Inflammatory macrophage (primary cell): Measurements from ENCODE around the gene FAM107B.

ENCODE experiments used
- DNase-seq, 2 donors: peaks; one replicate each; pipeline ENCODE4 v3.0.0-alpha.2; 2020 to 2022

FAM107B gene

DNA sequence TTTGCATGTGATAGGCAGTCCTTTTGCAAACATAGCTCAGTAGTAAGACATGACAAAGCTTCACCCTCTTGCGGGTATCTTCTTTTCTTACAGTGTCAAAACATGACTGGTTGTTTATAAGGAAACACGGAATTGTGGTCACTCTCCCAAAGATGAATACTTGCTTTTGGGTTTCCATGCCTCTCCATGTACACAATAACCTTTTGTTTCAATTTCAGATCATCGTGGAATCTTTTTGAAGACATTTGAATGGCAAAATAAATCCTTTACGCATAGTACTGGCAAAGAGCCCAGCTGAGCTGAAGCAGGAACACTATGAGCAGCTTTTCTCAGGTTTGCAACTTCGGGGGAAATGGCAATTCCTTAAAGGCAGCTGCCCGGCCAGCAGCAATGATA, 287.2 kb downstream of the FAM107B start:
- DNase-seq: no peak

DNA sequence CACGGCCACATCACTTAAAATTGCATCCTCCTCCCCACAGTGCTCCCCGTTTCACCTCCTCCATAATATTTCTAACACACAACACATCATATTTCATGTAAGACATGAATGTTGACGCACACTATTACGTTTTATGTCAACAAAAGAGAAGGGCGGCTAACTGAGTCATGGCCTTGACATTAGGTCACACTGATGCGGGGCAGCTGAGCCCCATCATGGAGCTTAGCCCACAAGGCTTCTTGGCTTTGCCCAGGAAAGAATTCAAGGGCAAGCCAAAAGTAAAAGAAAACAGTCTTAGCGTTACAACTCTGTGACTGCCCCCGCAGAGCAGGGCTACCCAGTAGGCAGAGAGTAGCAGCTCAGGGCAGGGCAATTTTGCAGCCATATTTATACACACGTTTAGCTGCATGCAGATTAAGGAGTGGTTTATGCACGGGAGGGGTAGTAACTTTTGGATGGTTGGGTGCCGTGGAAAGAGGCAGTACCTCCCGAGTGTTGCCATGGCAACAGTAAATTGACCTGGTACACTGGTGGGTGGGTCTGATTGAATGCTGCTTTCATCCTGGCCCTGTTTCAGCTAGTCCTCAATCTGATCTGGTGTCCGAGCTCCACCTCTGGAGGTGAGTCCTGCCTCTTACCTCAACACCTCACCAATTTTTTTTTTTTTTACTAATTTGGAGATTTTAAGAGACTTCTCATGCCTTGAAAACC, 287.8 kb downstream of the FAM107B start:
- DNase-seq: no peak

DNA sequence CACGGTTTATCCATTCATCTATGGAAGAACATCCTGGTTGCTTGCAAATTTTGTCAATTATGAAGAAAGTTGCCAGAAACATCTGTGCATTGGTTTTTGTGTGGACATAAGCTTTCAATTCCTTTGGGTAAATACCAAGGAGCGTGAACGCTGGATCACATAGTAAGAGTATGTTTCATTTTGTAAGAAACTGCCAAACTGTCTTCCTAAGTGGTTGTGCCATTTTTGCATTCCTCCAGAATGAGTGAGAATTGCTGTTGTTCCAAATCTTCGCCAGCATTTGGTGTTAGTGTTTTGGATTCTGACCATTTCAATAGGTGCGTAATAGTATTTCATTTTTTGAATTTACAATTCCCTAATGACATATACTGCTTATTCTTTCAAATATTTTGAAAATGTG, 288.7 kb downstream of the FAM107B start:
- DNase-seq: no peak

DNA sequence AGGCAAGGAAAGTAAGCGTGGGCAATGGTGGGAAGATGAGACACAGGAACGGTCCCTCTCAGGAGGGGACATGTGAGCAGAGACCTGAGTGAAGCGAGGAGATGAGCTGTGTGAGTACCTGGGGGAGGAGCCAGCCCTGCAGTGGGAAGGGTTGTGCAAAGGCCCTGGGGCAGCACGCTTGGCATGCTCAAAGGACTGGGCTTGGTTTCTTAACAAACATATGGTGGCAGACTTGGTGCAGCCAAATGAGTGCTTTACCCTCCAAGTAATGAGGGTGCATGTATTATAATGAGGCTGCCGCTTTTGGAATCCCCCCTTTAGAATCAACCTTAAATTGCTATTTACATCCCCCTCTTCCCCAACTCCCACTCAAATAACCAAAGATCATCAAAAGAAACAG, 291.3 kb downstream of the FAM107B start:
- no peak for DNase-seq

DNA sequence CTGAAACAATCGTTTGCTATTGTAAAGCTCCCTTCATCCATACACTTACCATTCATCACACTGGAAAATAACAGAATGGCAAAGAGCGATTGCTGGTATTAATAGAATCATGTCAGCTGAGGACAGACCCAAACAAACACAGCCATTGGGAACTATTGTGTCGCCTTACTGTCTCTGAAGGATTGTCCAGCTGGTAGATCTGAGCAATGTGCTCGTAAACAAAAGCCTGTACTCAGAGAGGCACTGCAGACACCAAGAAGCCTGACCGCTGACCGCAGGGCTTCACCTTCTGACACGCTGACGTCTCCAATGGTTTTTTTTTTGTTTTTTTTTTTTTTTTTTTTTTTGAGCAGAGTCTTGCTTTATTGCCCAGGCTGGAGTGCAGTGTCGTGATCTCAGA, 292.9 kb downstream of the FAM107B start:
- DNase-seq: no peak

DNA sequence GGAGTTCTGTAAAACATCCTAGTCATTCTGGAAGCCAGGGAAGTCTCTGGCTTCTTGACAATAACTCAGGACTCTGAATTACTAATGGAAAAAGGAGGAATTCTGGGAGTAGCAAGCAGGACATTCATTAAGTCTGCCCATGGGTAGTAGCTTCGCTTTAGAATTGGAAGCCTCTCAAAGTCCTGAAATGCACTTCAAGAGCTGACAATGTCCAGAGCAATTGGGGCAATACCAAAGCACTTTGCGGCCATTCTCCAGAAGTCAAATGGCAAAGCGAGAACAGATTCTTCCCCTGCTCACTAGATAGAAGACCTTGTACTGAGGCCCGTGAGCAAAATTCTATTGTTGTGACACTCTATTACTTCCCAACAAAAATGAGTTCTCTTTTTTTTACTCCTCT, 293.7 kb downstream of the FAM107B start:
- no peak for DNase-seq

DNA sequence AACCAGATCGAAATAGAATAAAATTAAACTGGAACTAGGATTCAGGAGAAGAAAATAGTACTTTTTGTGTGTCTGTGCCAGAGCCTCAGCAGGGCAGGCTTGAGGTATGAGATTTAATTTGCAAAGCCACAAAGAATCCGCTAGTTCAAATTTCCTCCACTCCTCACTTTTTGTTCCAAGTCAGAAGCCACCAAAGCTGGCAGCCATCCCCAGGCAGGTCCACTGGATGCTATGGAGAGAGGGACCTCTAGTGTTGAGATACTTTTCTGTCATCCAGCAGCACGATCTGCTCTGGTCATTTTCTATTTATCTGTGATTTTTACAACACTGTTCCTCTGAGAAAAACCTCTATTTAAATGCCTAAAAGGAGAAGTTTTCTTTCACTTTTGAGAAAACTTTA, 296.1 kb downstream of the FAM107B start:
- DNase-seq: peak in 1 of 2 donors; percentile 21

DNA sequence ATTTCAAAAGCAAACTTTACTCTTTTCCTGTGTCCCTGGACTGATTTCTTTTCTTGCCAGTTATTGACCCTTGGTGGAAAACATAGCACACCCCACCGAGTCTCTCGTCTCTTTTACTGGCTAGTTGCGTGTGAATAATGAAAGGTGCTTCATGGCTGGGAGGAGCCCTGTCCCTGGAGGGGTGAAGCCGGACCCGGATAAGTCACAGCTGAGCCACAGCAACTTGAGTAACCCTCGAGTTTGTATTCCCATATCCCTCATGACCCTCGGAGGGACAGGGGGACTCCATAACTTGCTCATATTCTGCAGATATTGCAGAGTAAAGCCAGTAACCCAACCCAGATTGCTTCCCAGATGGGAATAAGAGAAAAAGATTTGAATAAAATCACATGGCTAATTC, 296.5 kb downstream of the FAM107B start:
- DNase-seq: no peak

DNA sequence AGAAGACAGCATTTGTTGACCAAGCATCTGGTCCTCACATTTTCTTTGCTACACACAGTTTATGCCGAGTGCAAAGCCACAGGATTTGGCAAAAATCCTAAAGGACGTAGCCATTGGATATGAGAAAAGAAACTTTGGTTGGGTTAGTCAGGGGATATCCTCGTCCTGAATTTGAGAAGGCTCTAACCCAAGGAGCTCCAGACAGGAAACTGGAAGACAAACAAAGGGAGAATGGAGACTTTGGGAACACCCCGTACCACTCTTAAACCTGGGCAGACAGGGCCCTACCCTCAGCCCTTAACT, 297.3 kb downstream of the FAM107B start:
- DNase-seq: no peak

DNA sequence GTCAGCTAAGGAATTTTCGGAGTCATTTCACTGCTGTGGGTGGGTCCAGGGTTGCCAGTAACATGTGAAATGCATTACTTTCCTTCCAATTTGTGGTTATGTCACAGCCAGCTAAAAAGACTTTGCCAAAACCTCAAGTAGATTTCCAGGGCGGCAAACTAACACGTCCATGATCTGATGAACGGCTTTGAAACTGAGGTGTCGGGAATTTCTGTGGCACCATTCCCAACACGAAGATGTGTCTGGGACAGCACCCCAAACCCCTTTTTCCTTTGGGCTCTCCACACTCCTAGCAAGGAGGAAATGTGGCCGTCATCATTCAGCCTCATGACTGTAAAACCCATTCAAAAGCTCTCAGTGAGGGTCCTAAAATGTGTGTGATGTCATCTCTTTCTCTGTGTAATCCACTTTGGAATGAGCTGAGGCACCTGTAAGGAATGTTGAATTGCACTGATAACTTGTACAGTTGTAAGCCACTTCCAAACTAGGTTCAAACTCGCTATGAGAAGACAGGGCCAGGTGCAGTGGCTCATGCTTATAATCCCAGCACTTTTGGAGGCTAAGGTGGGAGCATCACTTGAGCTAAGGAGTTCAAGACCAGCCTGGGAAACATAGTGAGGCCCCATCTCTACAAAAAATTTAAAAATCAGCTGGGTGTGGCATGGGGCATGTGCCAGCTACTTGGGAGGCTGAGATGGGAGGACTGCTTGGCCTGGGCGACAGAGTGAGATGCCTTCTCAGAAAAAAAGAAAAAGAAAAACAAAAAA, 297.9 kb downstream of the FAM107B start:
- no peak for DNase-seq

DNA sequence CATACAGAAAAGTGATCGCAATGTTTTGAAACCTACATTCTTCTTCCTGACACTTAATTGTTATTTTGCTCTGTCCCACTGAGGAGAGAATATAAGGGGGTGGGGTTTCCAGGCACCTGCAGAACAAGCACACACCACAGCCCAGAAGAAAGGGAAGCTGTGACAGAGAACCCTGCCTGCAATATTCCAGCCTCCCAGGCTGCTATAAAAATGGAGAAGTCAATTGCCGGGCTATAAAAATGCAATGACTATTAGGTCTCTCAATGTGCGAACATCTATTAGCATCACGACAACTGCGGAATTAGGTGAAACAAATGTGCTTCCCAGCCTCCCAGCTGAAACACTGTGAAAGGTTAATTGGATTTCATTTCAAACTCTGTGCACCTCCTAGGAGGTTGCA, 298.7 kb downstream of the FAM107B start:
- no peak for DNase-seq

DNA sequence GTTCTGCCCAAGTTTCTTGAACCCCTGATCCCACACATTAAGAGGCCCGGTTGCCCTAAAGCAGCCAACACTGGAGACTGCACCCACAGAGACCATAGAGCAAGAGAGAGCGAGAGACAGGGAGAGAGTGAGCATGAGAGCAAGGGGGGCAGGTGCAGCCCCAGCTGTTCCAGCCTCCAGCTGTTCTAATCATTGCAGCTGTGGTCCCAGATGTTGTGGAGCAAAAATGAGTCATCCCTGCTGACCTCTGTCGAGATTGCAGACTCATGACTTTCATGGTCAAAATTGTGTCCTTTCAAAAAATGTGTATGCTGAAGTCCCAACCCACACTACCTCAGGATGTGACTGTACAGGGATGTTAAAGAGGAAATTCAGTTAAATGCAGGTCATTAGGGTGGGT, 300.0 kb downstream of the FAM107B start:
- no peak for DNase-seq

DNA sequence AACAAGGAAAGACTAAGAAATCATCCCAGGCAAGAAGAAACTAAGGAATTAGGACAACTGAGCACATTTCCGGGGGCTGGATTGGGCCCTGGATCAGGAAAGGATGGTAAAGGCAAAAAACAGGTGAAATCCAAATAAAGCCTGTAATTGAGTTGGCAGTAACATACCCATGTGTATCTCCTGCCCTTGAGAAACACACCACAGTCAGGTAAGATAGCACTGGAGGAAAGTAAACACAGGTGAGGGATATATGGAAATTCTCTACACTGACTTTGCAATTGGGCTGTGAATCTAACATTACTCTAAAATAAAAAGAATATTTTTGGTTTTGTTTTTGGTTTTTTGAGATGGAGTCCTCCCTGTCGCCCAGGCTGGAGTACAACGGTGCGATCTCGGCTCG, 303.8 kb downstream of the FAM107B start:
- no peak for DNase-seq

DNA sequence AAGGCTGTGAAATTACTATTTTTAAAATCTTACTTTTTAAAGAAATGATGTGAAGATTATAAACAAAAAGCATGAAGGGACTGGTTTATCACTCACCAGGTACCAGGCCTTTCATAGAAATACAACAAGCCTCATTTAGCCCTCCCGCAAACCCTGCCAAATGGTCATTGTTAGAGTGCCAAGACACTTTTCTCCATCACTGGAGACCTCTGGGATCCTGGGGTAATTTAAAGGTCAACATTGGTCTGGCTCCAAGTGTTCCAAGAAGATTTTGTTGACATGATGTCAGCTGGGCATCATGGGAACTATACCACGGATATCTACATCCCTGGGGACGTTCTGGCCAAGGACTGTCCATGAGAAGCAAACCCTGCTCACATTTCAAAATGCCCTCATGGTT, 306.0 kb downstream of the FAM107B start:
- DNase-seq: no peak
